K562 (cell line): ENCODE measurements around the gene SH2B2. TPM values are rescaled to one million over a fixed set of nuclear protein-coding genes. Genes with fewer than 3 reads are reported as not detected.

ENCODE experiments used
- ASH1L ChIP-seq: fragments of 450-650 bp; IDR thresholded peaks from 2 replicates; pipeline ENCODE4 v1.6.1; 2018; ENCODE audit warnings: borderline replicate concordance, mild to moderate bottlenecking, low read depth; ENCODE audit not compliant: partially characterized antibody
- BRD4 ChIP-seq: fragments of 200-600 bp; sonication (generic); IDR thresholded peaks from 2 replicates; pipeline ENCODE4 v1.6.1; 2017; ENCODE audit warnings: inconsistent platforms
- CCAR2 ChIP-seq: fragments of 200-400 bp; formaldehyde crosslinking; IDR thresholded peaks from 2 replicates; pipeline ENCODE4 v1.6.1; 2017; ENCODE audit warnings: mild to moderate bottlenecking, low read depth, low read length
- CHD4 ChIP-seq: fragments of 200-600 bp; sonication (generic); IDR thresholded peaks from 3 replicates; pipeline ENCODE4 v1.6.1; 2012; ENCODE audit warnings: low read depth, mild to moderate bottlenecking, mixed read lengths, low read length, inconsistent platforms; ENCODE audit not compliant: insufficient read depth, insufficient replicate concordance, poor library complexity, severe bottlenecking
- CREB1 ChIP-seq, 2 experiments: sonication (generic) in 1 of 2; formaldehyde crosslinking in 1 of 2; IDR thresholded peaks; 2 replicates each; pipeline versions ENCODE4 v1.6.1 to v1.8.0; 2012 to 2022; ENCODE audit warnings: inconsistent platforms in 1 of 2, mild to moderate bottlenecking in 1 of 2, missing genetic modification reagents in 1 of 2, moderate library complexity in 1 of 2
- RREB1 ChIP-seq: fragments of 250-450 bp; sonication (Bioruptor Pico); IDR thresholded peaks from 2 replicates; pipeline ENCODE4 v1.4.0; 2020
- SAP30 ChIP-seq: fragments of 200-600 bp; sonication (generic); IDR thresholded peaks from 2 replicates; pipeline ENCODE4 v1.6.1; 2012; ENCODE audit warnings: borderline replicate concordance, low read depth, mild to moderate bottlenecking, moderate library complexity, low read length, control low read depth, inconsistent platforms; ENCODE audit not compliant: insufficient read depth, poor library complexity, severe bottlenecking
- SFPQ ChIP-seq: fragments of 200-400 bp; formaldehyde crosslinking; IDR thresholded peaks from 2 replicates; pipeline ENCODE4 v1.6.1; 2017; ENCODE audit warnings: mild to moderate bottlenecking, low read depth, low read length, moderate library complexity
- SLC30A9 ChIP-seq: fragments of 250-450 bp; sonication (Bioruptor Pico); IDR thresholded peaks from 2 replicates; pipeline ENCODE4 v1.8.0; 2022; ENCODE audit warnings: mild to moderate bottlenecking, moderate library complexity
- SMARCC2 ChIP-seq: fragments of 450-650 bp; IDR thresholded peaks from 2 replicates; pipeline ENCODE4 v1.6.1; 2017; ENCODE audit warnings: antibody characterized with exemption, moderate library complexity, mild to moderate bottlenecking, low read depth
- ZNF143 ChIP-seq: sonication (generic); formaldehyde crosslinking; IDR thresholded peaks from 2 replicates; pipeline ENCODE4 v1.9.0; 2022; ENCODE audit warnings: mild to moderate bottlenecking, missing genetic modification reagents
- ZNF217 ChIP-seq: sonication (generic); formaldehyde crosslinking; IDR thresholded peaks from 2 replicates; pipeline ENCODE4 v1.8.0; 2022; ENCODE audit warnings: mild to moderate bottlenecking, missing genetic modification reagents
- ZNF280B ChIP-seq: fragments of 250-450 bp; sonication (Bioruptor Pico); IDR thresholded peaks from 2 replicates; pipeline ENCODE4 v1.5.1; 2021; ENCODE audit warnings: mild to moderate bottlenecking
- polyA plus RNA-seq, 8 experiments: library from polyadenylated mRNA; depleted of rRNA in 4 of 8; stranded (reverse) in 5 of 8; unstranded in 3 of 8; fragments of >200 nt; fragmentation: Nextera tagmentation in 2 of 8; fragmentation: Illumina TruSeq in 1 of 8; extraction: Ambion mirVana in 2 of 8; extraction: Trizol in 1 of 8; gene quantifications; 2 replicates each; pipeline versions ENCODE4 v1.2.1 to v1.2.3, GENCODE V29; 2011 to 2014; ENCODE audit warnings: inconsistent platforms in 1 of 8, missing spikeins in 1 of 8
- total RNA-seq, 7 experiments: library from RNA; depleted of rRNA in 6 of 7; stranded (reverse); fragments of >200 nt in 6 of 7; fragmentation: Illumina TruSeq in 2 of 7; extraction: Trizol in 2 of 7; gene quantifications; 2 replicates each; pipeline versions ENCODE4 v1.2.1 to v1.2.3, GENCODE V29; 2011 to 2021; ENCODE audit warnings: low replicate concordance in 1 of 7

The SH2B2 gene
- total and polyA plus RNA-seq, 9 of the 15 experiments (the other 6 are each of a cell fraction or from before 2014, with no cell fraction given): 0.03 to 0.89 (median 0.07) TPM; not detected in 4

GRCh38 chr7:102286237-102287110 is at the start of gene SH2B2 (continued):
- TF ChIP-seq RREB1: peak; percentile 70; the same call in 1 of the 2 replicates
- no peak for TF ChIP-seq BRD4
- TF ChIP-seq ZNF217: no peak
- no peak for TF ChIP-seq ZNF143
- TF ChIP-seq SFPQ: no peak
- no peak for TF ChIP-seq CREB1 (IDR thresholded peaks at IDR 0.05)
- no peak for TF ChIP-seq CREB1 (CRISPR knock-in tag; IDR thresholded peaks at IDR 0.05)
- TF ChIP-seq SAP30: peak; percentile 47
- no peak for TF ChIP-seq CCAR2
- TF ChIP-seq ASH1L: no peak
- TF ChIP-seq SMARCC2: no peak
- TF ChIP-seq CHD4: no peak
- no peak for TF ChIP-seq ZNF280B (CRISPR knock-in tag)
- no peak for TF ChIP-seq SLC30A9 (CRISPR knock-in tag)
